Upper lobe of left lung (tissue), 4 donors: Measurements from ENCODE around the gene ARHGAP21.

ENCODE experiments used
- EP300 ChIP-seq, 4 donors: sonication (generic); formaldehyde crosslinking; IDR thresholded peaks; one replicate each; pipeline ENCODE4 v1.5.1; 2017; ENCODE audit warnings: antibody characterized with exemption in 4 of 4, control low read depth in 2 of 4
- POLR2A ChIP-seq, 4 donors: fragments of 450-650 bp; IDR thresholded peaks; one replicate each; pipeline ENCODE4 v1.5.1; 2016 to 2017; ENCODE audit warnings: antibody characterized with exemption in 4 of 4, mild to moderate bottlenecking in 2 of 4
- POLR2AphosphoS5 ChIP-seq, 2 donors: sonication (generic); formaldehyde crosslinking; IDR thresholded peaks; one replicate each; pipeline ENCODE4 v1.5.1; 2017; ENCODE audit warnings: antibody characterized with exemption in 2 of 2
- TF ChIP-seq, protein P1 (sequence below), 6 experiments: fragments of 450-650 bp in 4 of 6; fragments of 200-600 bp in 2 of 6; sonication (generic) in 2 of 6; IDR thresholded peaks; one replicate each; pipeline ENCODE4 v1.5.1; 2016 to 2019; ENCODE audit warnings: antibody characterized with exemption in 6 of 6

DNA sequence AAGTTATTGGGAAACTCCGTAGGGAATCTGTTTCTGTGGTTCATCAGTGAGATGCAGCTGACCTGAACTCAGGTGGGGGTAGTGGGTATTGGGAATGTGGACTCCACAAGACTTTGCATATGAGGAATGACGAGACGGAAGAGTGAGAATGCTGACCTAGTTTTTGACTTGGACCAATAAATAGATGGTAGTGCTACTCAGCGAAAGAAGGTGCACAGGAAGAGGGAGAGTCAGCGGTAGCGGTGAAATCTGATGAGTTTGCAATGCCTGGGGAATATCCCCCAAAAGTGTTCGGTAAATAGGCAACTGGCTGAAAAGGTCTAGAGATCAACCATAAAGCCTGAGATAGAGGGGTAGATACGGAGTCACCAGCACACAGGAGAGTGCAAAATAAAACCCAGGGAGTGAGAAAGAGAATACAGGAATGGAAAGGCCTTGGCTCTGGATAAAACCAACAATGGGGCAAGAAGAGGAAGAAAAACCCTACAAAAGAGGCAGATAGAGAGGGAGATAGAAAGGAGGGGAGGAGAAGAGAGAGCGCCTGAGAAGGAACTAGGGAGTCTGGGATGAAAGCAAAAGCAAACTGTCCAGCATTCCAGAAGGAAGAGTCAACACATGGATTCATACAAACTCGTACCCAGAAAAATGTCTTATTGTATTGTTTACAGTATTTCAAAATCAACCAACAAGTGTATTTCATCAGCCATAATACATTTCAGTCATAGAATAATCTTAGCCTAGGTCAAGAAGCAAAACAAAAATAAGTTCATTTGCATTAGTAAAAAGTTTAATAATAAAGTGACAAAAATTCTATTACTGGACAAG, 5.4 kb downstream of the ARHGAP21 start:
- TF ChIP-seq, protein P1, sequence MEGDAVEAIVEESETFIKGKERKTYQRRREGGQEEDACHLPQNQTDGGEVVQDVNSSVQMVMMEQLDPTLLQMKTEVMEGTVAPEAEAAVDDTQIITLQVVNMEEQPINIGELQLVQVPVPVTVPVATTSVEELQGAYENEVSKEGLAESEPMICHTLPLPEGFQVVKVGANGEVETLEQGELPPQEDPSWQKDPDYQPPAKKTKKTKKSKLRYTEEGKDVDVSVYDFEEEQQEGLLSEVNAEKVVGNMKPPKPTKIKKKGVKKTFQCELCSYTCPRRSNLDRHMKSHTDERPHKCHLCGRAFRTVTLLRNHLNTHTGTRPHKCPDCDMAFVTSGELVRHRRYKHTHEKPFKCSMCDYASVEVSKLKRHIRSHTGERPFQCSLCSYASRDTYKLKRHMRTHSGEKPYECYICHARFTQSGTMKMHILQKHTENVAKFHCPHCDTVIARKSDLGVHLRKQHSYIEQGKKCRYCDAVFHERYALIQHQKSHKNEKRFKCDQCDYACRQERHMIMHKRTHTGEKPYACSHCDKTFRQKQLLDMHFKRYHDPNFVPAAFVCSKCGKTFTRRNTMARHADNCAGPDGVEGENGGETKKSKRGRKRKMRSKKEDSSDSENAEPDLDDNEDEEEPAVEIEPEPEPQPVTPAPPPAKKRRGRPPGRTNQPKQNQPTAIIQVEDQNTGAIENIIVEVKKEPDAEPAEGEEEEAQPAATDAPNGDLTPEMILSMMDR (IDR thresholded peaks at IDR 0.05): no peak
- TF ChIP-seq EP300 (IDR thresholded peaks at IDR 0.05) (no peak), POLR2A (IDR thresholded peaks at IDR 0.05) (no peak), POLR2AphosphoS5 (IDR thresholded peaks at IDR 0.05) (no peak)
